GM23338 (cell line): ENCODE data around the gene ALDOA.
"Not testable (repeated sequence)": the region's sequence is repeated elsewhere in the genome, so short reads cannot be mapped to it uniquely, and the experiment has no call there.

Experiments
- CREB1 ChIP-seq: fragments of 250-450 bp; sonication (Bioruptor Pico); IDR thresholded peaks from 2 replicates; pipeline ENCODE4 v1.5.0; 2020; ENCODE audit warnings: low read depth, mild to moderate bottlenecking, moderate library complexity
- EZH2 ChIP-seq: fragments of 200-600 bp; sonication (generic); IDR thresholded peaks from one replicate; pipeline ENCODE4 v1.8.0; 2017; ENCODE audit warnings: antibody characterized with exemption, mild to moderate bottlenecking, low read depth; ENCODE audit not compliant: unreplicated experiment
- EZH2phosphoT487 ChIP-seq: fragments of 200-600 bp; sonication (generic); IDR thresholded peaks from one replicate; pipeline ENCODE4 v1.8.1; 2018; ENCODE audit warnings: antibody characterized with exemption; ENCODE audit not compliant: unreplicated experiment
- JUNB ChIP-seq: IDR thresholded peaks from one replicate; pipeline ENCODE4 v1.6.1; 2016; ENCODE audit warnings: antibody characterized with exemption; ENCODE audit not compliant: unreplicated experiment
- NANOG ChIP-seq: IDR thresholded peaks from 2 replicates; pipeline ENCODE4 v1.6.1; 2016; ENCODE audit warnings: antibody characterized with exemption, borderline replicate concordance
- POLR2AphosphoS5 ChIP-seq: IDR thresholded peaks from 2 replicates; pipeline ENCODE4 v1.6.1; 2016; ENCODE audit warnings: antibody characterized with exemption, low read depth
- ZNF114 ChIP-seq: fragments of 250-450 bp; sonication (Bioruptor Pico); IDR thresholded peaks from 2 replicates; pipeline ENCODE4 v1.5.0; 2020; ENCODE audit warnings: mild to moderate bottlenecking, moderate library complexity
- ZNF331 ChIP-seq: fragments of 250-450 bp; sonication (Bioruptor Pico); IDR thresholded peaks from 2 replicates; pipeline ENCODE4 v1.5.0; 2020; ENCODE audit warnings: low read depth, mild to moderate bottlenecking, moderate library complexity
- TF ChIP-seq, protein P1 (sequence below), 2 experiments: fragments of 200-600 bp in 1 of 2; sonication (generic) in 1 of 2; conservative IDR thresholded peaks; 2 replicates each; pipeline versions ENCODE4 v1.5.1 to v1.6.1; 2016 to 2017; ENCODE audit warnings: antibody characterized with exemption in 2 of 2, low read depth in 2 of 2, mild to moderate bottlenecking in 2 of 2, moderate library complexity in 1 of 2
- TF ChIP-seq, protein P2 (sequence below): IDR thresholded peaks from 2 replicates; pipeline ENCODE4 v1.6.1; 2016; ENCODE audit warnings: antibody characterized with exemption
- TF ChIP-seq, protein P3 (sequence below): IDR thresholded peaks from one replicate; pipeline ENCODE4 v1.6.1; 2018; ENCODE audit warnings: antibody characterized with exemption; ENCODE audit not compliant: unreplicated experiment

DNA sequence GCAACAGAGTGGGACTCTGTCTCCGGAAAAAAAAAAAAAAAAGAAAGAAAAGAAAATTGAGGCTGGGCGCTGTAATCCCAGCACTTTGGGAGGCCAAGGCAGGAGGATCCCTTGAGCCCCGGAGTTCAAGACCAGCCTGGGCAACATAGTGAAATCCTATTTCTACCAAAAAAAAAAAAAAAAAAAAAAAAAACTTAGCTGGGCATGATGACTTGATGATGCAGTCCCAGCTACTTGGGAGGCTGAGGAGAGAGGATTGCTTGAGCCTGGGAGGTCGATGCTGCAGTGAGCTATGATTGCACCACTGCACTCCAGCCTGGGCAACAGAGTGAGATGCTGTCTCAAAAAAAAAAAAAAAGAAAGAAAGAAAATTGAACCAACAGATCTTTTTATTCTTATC, 47.6 kb upstream of the ALDOA start:
- TF ChIP-seq, protein P1, sequence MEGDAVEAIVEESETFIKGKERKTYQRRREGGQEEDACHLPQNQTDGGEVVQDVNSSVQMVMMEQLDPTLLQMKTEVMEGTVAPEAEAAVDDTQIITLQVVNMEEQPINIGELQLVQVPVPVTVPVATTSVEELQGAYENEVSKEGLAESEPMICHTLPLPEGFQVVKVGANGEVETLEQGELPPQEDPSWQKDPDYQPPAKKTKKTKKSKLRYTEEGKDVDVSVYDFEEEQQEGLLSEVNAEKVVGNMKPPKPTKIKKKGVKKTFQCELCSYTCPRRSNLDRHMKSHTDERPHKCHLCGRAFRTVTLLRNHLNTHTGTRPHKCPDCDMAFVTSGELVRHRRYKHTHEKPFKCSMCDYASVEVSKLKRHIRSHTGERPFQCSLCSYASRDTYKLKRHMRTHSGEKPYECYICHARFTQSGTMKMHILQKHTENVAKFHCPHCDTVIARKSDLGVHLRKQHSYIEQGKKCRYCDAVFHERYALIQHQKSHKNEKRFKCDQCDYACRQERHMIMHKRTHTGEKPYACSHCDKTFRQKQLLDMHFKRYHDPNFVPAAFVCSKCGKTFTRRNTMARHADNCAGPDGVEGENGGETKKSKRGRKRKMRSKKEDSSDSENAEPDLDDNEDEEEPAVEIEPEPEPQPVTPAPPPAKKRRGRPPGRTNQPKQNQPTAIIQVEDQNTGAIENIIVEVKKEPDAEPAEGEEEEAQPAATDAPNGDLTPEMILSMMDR (conservative IDR thresholded peaks at IDR 0.05; ENCODE audit: low read depth in 2 of 2), result not testable (repeated sequence)
- not testable (repeated sequence) for TF ChIP-seq EZH2; POLR2AphosphoS5; EZH2phosphoT487; NANOG; JUNB; ZNF114 (CRISPR knock-in tag); CREB1 (CRISPR knock-in tag); ZNF331 (CRISPR knock-in tag)
- TF ChIP-seq, protein P2, sequence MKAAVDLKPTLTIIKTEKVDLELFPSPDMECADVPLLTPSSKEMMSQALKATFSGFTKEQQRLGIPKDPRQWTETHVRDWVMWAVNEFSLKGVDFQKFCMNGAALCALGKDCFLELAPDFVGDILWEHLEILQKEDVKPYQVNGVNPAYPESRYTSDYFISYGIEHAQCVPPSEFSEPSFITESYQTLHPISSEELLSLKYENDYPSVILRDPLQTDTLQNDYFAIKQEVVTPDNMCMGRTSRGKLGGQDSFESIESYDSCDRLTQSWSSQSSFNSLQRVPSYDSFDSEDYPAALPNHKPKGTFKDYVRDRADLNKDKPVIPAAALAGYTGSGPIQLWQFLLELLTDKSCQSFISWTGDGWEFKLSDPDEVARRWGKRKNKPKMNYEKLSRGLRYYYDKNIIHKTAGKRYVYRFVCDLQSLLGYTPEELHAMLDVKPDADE, result not testable (repeated sequence)
- TF ChIP-seq, protein P3, sequence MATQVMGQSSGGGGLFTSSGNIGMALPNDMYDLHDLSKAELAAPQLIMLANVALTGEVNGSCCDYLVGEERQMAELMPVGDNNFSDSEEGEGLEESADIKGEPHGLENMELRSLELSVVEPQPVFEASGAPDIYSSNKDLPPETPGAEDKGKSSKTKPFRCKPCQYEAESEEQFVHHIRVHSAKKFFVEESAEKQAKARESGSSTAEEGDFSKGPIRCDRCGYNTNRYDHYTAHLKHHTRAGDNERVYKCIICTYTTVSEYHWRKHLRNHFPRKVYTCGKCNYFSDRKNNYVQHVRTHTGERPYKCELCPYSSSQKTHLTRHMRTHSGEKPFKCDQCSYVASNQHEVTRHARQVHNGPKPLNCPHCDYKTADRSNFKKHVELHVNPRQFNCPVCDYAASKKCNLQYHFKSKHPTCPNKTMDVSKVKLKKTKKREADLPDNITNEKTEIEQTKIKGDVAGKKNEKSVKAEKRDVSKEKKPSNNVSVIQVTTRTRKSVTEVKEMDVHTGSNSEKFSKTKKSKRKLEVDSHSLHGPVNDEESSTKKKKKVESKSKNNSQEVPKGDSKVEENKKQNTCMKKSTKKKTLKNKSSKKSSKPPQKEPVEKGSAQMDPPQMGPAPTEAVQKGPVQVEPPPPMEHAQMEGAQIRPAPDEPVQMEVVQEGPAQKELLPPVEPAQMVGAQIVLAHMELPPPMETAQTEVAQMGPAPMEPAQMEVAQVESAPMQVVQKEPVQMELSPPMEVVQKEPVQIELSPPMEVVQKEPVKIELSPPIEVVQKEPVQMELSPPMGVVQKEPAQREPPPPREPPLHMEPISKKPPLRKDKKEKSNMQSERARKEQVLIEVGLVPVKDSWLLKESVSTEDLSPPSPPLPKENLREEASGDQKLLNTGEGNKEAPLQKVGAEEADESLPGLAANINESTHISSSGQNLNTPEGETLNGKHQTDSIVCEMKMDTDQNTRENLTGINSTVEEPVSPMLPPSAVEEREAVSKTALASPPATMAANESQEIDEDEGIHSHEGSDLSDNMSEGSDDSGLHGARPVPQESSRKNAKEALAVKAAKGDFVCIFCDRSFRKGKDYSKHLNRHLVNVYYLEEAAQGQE, result not testable (repeated sequence)
